ENCODE data around the gene RNLS.

Gene RNLS

DNA sequence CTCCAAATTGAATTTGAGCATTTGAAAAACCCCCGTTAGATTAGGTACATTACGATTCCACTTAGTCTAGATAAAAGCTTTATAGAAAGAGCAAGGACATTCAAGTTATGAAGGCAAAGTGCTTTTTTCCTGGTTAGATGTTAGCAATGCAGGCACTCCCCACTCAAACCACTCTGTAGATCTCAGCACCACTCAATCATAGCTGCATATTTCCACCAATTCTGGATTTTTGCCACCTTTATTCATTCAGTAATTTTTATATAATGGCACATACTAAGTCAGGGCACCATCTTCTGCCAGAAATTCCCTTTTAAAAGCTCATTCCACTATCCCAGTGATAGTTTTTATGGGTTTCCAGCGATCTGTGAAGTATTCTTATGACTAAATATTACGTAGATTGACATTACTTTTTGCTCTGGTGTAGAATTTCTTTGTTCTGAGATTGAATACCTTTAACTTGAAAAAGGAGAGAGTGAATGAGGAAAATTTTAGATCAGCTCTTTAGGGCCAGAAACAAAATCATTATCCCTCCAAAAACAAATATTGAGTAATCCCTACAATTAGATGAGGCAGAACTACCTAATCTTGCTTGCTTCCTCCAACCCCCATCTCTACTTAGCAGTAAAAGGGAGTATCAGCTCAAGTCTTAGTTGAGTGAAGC lies 51.6 kb downstream of the RNLS start (continued):
- TF ChIP-seq ZNF843 (tag by site-specific recombination; IDR thresholded peaks at IDR 0.05) (peak; percentile 49; the same call in 1 of the 2 replicates), ZNF391 (tag by site-specific recombination; IDR thresholded peaks at IDR 0.05; ENCODE audit: borderline replicate concordance, low read depth) (no peak), GLIS1 (tag by site-specific recombination; IDR thresholded peaks at IDR 0.05) (no peak), ZNF626 (tag by site-specific recombination; IDR thresholded peaks at IDR 0.05) (no peak), ZFP69B (tag by site-specific recombination; IDR thresholded peaks at IDR 0.05) (no peak), ZNF561 (tag by site-specific recombination; IDR thresholded peaks at IDR 0.05; ENCODE audit: borderline replicate concordance) (no peak), RBAK (tag by site-specific recombination; IDR thresholded peaks at IDR 0.05) (no peak), HOXA7 (CRISPR knock-in tag; IDR thresholded peaks at IDR 0.05; ENCODE audit: borderline replicate concordance) (no peak), SETDB1 (IDR thresholded peaks at IDR 0.05; ENCODE audit: insufficient read length, low read length) (no peak), ZNF114 (tag by site-specific recombination; IDR thresholded peaks at IDR 0.05) (no peak), ZNF785 (tag by site-specific recombination; IDR thresholded peaks at IDR 0.05) (no peak), KLF7 (tag by site-specific recombination; IDR thresholded peaks at IDR 0.05; ENCODE audit: borderline replicate concordance) (no peak), SCRT1 (tag by site-specific recombination; IDR thresholded peaks at IDR 0.05; ENCODE audit: borderline replicate concordance) (no peak), SCRT2 (tag by site-specific recombination; IDR thresholded peaks at IDR 0.05) (no peak), ZSCAN23 (tag by site-specific recombination; IDR thresholded peaks at IDR 0.05) (no peak), ZNF677 (tag by site-specific recombination; IDR thresholded peaks at IDR 0.05) (no peak), ZNF654 (tag by site-specific recombination; IDR thresholded peaks at IDR 0.05; ENCODE audit: low read depth) (no peak; the same call in 1 of the 2 replicates), ZNF341 (tag by site-specific recombination; IDR thresholded peaks at IDR 0.05; ENCODE audit: low read depth) (no peak), GLI2 (tag by site-specific recombination; IDR thresholded peaks at IDR 0.05; ENCODE audit: borderline replicate concordance, low read depth) (peak; percentile 56; the same call in 1 of the 2 replicates), ZNF830 (tag by site-specific recombination; IDR thresholded peaks at IDR 0.05; ENCODE audit: low read depth) (no peak), ZNF777 (tag by site-specific recombination; IDR thresholded peaks at IDR 0.05; ENCODE audit: borderline replicate concordance) (no peak)
- TF ChIP-seq, protein P1, sequence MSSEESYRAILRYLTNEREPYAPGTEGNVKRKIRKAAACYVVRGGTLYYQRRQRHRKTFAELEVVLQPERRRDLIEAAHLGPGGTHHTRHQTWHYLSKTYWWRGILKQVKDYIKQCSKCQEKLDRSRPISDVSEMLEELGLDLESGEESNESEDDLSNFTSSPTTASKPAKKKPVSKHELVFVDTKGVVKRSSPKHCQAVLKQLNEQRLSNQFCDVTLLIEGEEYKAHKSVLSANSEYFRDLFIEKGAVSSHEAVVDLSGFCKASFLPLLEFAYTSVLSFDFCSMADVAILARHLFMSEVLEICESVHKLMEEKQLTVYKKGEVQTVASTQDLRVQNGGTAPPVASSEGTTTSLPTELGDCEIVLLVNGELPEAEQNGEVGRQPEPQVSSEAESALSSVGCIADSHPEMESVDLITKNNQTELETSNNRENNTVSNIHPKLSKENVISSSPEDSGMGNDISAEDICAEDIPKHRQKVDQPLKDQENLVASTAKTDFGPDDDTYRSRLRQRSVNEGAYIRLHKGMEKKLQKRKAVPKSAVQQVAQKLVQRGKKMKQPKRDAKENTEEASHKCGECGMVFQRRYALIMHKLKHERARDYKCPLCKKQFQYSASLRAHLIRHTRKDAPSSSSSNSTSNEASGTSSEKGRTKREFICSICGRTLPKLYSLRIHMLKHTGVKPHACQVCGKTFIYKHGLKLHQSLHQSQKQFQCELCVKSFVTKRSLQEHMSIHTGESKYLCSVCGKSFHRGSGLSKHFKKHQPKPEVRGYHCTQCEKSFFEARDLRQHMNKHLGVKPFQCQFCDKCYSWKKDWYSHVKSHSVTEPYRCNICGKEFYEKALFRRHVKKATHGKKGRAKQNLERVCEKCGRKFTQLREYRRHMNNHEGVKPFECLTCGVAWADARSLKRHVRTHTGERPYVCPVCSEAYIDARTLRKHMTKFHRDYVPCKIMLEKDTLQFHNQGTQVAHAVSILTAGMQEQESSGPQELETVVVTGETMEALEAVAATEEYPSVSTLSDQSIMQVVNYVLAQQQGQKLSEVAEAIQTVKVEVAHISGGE (tag by site-specific recombination; conservative IDR thresholded peaks at IDR 0.05; ENCODE audit: low read depth): no peak
- TF ChIP-seq, protein P2, sequence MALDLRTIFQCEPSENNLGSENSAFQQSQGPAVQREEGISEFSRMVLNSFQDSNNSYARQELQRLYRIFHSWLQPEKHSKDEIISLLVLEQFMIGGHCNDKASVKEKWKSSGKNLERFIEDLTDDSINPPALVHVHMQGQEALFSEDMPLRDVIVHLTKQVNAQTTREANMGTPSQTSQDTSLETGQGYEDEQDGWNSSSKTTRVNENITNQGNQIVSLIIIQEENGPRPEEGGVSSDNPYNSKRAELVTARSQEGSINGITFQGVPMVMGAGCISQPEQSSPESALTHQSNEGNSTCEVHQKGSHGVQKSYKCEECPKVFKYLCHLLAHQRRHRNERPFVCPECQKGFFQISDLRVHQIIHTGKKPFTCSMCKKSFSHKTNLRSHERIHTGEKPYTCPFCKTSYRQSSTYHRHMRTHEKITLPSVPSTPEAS (tag by site-specific recombination; IDR thresholded peaks at IDR 0.05): no peak
- TF ChIP-seq, protein P3, sequence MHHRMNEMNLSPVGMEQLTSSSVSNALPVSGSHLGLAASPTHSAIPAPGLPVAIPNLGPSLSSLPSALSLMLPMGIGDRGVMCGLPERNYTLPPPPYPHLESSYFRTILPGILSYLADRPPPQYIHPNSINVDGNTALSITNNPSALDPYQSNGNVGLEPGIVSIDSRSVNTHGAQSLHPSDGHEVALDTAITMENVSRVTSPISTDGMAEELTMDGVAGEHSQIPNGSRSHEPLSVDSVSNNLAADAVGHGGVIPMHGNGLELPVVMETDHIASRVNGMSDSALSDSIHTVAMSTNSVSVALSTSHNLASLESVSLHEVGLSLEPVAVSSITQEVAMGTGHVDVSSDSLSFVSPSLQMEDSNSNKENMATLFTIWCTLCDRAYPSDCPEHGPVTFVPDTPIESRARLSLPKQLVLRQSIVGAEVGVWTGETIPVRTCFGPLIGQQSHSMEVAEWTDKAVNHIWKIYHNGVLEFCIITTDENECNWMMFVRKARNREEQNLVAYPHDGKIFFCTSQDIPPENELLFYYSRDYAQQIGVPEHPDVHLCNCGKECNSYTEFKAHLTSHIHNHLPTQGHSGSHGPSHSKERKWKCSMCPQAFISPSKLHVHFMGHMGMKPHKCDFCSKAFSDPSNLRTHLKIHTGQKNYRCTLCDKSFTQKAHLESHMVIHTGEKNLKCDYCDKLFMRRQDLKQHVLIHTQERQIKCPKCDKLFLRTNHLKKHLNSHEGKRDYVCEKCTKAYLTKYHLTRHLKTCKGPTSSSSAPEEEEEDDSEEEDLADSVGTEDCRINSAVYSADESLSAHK (tag by site-specific recombination; IDR thresholded peaks at IDR 0.05): no peak
- TF ChIP-seq, protein P4, sequence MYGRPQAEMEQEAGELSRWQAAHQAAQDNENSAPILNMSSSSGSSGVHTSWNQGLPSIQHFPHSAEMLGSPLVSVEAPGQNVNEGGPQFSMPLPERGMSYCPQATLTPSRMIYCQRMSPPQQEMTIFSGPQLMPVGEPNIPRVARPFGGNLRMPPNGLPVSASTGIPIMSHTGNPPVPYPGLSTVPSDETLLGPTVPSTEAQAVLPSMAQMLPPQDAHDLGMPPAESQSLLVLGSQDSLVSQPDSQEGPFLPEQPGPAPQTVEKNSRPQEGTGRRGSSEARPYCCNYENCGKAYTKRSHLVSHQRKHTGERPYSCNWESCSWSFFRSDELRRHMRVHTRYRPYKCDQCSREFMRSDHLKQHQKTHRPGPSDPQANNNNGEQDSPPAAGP (tag by site-specific recombination; IDR thresholded peaks at IDR 0.05): no peak
- TF ChIP-seq, protein P5, sequence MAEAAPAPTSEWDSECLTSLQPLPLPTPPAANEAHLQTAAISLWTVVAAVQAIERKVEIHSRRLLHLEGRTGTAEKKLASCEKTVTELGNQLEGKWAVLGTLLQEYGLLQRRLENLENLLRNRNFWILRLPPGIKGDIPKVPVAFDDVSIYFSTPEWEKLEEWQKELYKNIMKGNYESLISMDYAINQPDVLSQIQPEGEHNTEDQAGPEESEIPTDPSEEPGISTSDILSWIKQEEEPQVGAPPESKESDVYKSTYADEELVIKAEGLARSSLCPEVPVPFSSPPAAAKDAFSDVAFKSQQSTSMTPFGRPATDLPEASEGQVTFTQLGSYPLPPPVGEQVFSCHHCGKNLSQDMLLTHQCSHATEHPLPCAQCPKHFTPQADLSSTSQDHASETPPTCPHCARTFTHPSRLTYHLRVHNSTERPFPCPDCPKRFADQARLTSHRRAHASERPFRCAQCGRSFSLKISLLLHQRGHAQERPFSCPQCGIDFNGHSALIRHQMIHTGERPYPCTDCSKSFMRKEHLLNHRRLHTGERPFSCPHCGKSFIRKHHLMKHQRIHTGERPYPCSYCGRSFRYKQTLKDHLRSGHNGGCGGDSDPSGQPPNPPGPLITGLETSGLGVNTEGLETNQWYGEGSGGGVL (tag by site-specific recombination; IDR thresholded peaks at IDR 0.05): no peak
- TF ChIP-seq, protein P6, sequence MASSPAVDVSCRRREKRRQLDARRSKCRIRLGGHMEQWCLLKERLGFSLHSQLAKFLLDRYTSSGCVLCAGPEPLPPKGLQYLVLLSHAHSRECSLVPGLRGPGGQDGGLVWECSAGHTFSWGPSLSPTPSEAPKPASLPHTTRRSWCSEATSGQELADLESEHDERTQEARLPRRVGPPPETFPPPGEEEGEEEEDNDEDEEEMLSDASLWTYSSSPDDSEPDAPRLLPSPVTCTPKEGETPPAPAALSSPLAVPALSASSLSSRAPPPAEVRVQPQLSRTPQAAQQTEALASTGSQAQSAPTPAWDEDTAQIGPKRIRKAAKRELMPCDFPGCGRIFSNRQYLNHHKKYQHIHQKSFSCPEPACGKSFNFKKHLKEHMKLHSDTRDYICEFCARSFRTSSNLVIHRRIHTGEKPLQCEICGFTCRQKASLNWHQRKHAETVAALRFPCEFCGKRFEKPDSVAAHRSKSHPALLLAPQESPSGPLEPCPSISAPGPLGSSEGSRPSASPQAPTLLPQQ (tag by site-specific recombination; IDR thresholded peaks at IDR 0.05): no peak
